Muscle of arm (tissue), 12 donors: ENCODE results near the gene OR2F1. TPM values are rescaled to one million over a fixed set of nuclear protein-coding genes. Genes with fewer than 3 reads are reported as not detected.

ENCODE experiments used
- DNase-seq: peaks from one replicate; pipeline ENCODE4 v3.0.0-alpha.2; 2013
- polyA plus RNA-seq, 12 donors: library from polyadenylated mRNA; unstranded; fragments of 120-200 nt; gene quantifications; one replicate each; pipeline ENCODE4 v1.2.1, GENCODE V29; 2013; ENCODE audit not compliant: insufficient read length in 12 of 12

Gene OR2F1
- polyA plus RNA-seq, 12 donors, result 0.04 to 0.32 (median 0.05) TPM; not detected in 8

DNA sequence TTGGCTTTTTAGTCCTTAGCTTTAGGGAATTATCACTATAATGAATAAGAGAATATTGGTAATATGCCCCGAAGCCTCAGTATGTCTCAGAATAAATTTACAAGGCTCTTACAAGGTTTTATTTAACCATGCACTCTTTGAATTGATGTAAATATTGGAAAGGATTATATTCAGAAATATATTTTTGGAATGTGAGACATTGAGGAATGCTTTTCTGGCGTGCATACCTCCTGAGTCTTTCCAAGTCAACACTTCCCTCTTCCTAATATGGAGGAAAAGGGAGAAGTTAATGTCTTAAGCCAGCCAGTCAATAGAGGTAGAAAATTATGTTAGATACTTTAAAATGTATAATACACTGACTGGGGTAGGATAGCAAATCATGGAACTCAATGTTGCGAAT lies 1.2 kb upstream of the OR2F1 start:
- DNase-seq, result peak; percentile 57

DNA sequence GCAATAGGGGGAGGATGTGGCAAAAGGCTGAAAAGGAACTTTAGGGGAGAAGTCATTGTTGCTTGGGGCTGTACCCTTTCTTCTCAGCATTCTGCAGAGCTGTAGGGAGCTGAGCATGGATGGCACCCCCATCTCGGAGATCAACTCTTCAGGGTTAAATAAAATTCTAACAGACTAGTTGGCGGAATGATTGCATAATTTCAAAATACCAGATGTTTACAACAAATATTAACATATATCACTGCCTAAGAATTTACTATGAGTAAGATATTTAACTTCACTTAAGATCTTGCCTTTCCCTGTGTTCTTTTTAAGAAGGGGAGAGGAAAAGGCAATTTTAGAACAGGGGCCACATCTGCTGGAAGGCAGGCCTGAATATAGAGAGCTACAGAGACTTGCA lies 509 bp upstream of the OR2F1 start:
- peak; percentile 19 for DNase-seq

DNA sequence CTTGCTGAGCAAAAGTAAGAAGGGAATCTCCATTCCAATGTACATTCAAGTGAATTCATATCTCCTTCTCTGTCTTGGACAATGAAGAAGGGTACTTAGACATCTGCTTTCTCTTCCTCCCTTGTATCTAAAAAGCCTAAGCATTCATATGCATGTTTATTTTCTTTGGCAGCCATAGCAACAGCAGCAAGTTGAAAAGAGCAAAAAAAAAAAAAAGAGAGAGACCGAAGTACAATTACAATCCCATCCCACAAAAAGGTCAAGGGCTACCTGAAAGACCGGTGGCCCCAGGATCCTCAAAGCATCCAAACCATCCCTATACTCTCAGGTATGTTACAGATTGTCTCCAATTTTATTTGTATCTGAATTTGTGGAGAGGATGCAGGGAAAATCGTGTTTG lies 4.1 kb downstream of the OR2F1 start:
- DNase-seq, result no peak

DNA sequence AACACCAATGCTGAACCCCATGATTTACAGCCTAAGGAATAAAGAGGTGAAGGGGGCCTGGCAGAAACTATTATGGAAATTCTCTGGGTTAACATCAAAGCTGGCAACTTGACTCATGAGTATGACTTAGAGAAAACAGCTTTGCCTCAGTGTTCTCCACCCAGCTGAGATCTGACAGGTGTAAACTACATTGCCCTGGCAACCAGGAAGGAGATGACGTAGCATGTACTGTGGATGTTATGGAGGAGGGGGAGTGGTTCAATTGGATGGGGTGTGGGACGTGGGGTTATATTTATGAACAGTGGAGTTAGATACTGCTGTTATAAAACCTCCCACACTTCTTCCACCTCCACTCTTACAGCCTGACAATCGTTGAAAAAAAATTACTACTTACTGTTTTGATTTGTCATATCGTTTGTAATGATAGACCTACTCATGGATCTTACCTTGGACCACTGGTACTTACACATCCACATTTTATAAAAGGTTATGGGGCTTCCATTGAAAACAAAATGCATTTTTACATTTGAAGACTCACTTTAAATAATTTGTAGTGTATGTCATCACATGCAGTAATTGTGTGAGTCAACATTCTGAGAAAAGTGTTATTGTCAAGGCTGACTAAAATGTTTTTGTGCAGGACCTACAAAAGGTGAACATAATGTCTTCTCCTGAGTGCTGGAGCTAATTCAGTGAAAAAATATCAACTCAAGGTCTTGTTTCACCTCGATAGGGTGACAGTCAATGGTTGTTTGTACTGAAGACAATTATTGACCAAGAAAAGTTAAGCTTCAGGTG lies 6.4 kb downstream of the OR2F1 start:
- no peak for DNase-seq

DNA sequence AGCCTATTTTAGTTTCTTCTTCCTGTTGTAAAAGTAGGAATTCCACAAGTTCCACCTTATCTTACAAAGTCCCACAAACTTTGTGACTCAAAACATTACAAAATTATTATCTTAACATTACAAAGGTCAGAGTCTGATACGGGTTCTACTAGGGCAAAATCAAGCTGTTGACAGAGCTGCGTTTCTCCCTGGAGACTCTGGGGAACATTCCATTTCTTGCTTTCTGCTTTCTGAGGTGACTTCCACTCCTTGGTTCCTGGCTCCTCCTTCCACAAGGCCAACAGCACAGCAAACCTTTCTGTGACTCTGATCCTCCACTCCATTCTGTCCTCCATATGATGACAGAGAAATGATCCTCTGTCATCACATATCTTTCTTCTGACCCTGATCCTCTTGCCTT lies 10.6 kb downstream of the OR2F1 start:
- no peak for DNase-seq

DNA sequence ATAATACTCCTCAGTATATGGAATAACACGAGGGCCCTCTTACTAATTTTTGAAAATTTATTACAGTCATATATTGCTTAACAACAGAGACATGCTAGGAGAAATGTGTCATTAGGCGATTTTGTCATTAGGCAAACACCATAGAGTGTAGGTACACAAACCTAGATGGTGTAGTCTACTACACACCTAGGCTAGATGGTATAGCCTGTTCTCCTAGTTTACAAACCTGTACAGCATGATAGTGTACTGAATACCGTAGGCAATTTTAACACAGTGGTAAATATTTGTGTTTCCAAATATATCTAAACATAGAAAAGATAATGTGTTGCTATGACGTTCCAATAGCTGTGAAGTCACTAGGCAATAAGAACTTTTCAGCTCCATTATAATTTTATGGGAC lies 12.8 kb downstream of the OR2F1 start:
- DNase-seq, result no peak

DNA sequence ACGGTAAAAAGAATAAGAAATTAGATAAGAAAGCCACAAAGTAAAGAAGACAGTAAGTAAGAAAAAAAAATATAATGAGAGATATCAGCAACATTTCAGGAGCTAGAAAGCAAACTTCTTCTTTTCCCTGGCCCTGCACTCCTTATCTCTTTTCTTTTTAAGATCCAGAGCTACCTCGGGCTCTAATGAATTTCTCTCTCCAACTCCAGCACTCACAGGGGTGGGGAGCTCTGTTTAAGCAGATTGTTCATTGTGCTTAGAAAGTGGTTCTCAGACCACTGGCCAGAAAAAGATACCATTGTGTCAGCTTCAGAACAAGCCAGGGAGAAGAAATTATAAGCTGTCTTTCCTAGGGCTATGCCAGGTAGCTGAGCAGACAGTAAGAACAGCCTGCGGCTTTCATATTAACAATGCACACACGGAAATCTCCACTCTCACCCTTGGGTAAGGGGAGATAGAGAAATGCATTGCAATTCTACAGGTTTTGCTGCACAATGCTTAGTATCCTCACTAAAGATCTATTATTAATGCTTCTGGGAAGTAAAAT lies 19.3 kb downstream of the OR2F1 start:
- no peak for DNase-seq

DNA sequence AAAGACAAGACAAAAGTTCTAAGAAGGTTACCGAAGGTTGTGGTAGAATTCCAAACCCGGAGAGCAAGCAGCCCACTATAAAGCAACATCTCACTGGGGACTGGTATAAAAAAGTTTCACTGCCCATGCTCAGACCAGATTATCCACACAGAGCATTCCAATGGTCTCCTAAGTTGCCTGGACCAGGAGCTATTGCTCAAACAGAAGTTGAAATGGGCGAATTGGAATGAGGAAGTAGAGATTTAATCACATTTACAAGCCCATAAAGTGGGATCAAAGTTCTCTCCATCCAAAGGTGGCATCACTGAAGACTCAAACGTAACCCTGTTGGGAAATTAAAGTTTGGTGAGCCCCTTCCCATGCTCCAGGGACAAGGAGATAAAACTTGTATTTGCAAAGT lies 19.8 kb downstream of the OR2F1 start:
- no peak for DNase-seq

DNA sequence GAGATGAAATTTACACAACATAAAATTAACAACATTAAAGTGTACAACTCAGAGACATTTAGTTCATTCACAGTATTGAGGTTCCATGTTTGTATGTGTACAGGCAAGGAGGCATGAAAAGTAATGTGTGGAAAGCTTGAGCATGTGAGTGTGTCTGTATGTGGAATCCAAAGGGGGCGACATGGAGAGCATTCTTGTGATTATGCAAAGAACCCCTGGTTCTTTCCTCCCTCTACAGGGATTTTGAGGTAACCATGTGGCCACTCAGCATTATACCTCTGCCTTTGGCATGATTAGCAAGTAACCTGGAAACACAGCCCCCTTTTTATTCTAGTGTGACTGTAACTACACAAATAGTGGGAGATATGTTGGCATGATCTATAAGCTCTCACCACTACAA lies 21.0 kb downstream of the OR2F1 start:
- DNase-seq, result no peak

DNA sequence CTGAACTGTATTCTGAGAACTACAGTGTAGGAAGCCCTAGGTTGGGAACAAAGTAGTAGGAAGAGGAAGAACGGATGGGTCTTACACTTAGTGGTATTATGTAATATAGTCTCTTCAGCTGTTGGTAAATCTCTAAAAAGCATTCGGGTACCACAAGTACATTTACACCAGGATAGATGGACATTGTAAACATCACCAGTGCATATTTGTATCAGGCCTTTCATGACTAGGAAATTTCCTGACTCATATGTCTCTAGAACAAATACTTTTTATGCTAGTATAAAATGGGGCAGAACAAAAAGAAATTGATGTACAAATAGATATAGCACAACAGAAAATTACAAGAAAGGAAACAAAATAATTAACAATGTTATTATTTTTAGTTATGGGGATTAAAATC lies 23.9 kb downstream of the OR2F1 start:
- no peak for DNase-seq

DNA sequence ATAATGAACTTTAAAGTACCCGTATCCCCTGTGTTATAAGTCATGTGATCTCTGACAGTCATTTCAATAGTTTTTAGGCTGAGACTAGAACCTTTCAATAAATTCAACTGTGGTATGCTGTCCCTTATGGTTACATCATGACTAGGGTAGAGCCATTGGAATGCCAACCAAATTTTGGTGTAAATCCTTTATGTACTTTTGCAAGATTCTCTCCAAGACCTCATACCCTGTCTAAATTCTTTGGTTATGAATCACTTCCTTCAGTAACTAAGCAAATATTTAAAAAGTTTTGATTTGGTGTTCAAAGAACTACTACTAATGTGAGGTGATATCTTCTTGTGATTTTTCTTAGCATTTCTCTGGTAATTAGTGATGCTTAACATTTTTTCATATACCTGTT lies 24.7 kb downstream of the OR2F1 start:
- no peak for DNase-seq

DNA sequence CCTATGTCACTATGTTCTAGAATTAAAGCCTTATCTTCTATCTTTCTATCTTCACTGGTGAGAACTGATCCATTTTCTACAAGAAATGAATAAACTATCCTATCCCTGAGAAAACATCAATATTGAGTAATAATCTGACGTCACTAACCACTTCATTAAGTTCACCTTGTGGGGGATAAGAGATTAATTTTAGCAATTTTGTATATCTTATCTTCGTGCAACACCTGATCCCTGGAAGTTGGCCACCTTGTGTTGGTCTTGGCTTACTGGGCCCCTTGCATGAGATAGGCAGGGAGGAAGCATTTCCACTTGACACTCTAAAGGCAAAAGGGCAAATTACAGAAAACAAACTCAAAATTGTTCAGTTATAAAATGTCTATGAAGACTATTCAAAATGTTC lies 25.4 kb downstream of the OR2F1 start:
- no peak for DNase-seq

DNA sequence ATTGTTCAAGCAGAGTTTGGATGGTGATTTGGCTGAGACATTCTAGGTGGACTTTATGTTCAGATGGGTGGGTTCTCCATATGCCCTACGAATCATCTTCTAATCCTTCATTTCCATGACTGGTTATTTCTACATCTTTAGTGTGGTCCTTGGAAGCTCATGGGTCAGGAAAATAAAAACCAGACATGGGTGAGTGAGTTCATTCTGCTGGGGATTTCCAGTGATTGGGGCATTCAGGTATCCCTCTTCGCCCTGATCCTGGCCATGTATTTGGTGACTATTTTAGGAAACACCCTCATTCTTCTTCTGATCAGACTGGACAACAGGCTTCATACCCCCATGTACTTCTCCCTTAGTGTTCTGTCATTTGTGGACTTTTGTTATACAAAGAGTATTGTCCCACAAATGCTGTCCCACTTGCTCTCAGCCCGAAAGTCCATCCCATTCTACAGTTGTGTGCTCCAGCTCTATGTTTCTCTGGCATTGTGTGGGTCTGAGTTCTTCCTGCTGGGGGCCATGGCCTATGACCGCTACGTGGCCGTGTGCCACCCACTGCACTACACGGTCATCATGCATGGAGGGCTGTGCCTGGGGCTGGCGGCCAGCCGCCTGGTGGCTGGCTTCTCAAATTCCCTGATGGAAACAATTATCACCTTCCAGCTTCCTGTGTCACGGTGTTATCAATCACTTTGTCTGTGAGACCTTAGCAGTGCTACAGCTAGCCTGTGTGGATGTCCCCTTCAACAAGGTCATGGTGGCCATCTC lies 26.3 kb downstream of the OR2F1 start:
- DNase-seq, result no peak

DNA sequence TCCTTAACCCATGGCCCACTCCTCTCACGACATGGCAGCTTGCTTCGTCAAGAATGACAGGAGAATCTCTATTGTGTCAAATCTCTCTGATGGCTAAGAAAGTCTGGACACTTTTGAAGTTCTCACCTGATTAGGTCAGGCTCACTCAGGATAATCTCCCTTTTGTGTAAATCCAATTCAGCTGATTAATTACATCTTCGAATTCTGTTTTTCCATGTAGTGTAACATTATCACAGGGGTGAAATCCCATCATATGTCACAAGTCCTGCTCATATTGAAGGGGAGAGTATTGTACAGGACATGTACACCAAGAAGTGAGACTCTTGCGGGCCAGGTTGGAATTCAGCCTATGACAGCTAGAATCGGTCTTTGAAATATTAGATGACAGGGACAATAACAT lies 29.3 kb downstream of the OR2F1 start:
- no peak for DNase-seq

DNA sequence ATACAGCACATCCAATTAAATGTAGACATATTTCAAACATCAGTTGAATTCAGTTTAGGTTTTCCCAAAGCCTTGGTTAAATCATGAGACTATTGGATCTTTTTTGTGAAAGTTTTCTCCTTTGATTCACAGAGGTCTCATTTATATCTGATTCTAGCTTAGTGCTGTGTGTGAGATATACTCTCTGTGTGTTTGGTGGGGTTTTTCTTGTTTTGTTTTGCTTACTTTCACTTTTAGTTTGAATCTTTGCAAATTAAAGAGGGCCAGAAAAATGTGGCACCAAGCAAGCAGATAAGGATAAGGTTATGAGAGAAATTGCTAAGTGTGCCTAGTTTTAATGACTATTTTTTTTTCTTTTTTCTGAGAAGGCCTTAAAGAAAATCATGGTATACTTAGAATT lies 32.9 kb downstream of the OR2F1 start:
- DNase-seq, result no peak

DNA sequence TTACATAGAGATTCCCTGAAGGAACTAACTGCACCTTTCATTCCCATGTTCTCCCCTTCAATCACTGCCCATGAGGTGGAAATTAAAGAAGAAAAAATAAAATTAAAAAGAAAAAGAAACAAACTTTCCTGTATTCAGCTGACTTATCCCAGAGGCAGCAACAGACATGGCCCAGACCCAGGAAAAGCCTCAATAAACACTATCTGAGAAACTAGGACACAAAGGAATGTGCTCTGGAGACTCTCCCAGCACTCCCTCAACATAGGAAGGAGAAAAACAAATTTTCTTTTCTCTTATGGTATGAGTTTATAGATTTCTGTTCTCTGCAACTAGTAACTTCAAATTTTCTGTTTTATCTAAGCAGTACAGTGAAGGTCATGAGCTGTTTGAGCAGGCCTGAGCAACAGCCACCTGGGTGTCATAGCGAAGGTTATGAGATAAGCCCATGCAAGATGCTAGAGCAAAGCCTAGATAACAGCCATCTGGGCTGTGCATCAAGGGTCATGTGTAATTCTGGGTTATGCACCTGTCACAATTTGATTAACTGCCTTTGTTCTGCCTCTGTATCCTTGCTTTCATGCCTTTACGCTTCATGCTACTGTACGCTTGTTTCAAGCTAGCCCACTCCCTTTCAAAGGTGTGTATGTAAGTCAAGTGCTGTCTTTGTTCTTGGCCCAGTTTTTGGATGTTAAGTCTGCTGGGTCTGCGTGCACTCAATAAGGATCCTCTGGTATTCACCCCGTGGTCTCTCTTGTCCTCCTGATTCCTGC lies 34.5 kb downstream of the OR2F1 start:
- DNase-seq, result no peak

DNA sequence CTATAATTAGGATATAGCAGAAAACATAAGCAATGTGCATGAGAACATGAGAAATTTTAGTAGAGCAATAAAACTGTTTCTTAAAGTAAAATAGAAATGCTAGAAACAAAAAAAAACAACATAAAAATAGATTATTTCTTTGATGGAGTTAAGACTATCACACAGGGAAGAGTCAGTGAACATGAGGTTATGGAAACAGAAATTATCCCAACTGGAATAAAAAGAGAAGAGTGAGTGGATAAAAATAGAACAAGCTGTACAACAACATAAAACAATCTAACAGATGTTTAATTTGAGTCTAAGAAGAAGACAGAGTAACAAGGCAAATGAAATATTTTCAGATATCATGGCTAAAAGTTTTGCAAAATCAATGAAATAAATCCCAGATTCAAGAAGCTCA lies 38.0 kb downstream of the OR2F1 start:
- DNase-seq, result peak; percentile 38

DNA sequence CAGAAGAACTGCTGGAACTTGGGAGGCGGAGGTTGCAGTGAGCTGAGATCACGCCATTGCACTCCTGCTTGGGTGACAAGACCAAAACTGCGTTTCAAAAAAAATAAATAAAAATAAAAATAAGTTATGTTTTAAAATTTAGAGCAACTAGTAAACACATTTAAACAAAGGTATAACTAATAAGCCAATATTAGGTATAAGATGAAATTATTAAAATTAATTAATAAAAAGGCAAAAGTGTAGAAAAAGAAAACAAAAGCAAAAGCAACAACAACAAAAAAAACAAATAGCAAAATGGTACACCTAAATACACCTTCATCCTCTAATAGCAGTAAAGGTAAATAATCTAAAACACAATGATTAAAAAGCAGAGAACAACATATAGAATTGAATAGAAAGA lies 39.3 kb downstream of the OR2F1 start:
- no peak for DNase-seq

DNA sequence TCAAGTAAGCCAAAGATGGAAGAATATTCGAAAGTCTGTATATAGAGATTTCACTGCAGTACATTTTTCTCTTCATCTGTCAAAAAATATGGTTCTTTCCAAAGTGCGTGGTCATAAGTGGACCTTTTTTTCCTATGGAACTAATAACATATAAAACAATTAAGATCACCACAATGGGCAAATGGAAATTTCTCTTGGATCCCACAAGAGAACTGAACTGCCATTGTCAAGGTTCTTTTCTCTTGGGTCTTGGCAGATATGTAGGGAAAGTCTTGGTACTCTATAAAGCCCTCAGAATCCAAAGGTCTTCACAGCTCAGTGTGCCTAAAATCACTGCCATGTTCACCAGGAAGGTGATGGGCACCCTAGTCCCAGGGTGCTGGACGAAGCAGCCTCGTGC lies 45.4 kb downstream of the OR2F1 start, which contains the start of gene OR6B1:
Gene OR6B1, plus strand, starts transcription at position 301 of the 400 bp plus-strand sequence. CDS start 3,677 bp downstream, outside the sequence.
- DNase-seq, result no peak

DNA sequence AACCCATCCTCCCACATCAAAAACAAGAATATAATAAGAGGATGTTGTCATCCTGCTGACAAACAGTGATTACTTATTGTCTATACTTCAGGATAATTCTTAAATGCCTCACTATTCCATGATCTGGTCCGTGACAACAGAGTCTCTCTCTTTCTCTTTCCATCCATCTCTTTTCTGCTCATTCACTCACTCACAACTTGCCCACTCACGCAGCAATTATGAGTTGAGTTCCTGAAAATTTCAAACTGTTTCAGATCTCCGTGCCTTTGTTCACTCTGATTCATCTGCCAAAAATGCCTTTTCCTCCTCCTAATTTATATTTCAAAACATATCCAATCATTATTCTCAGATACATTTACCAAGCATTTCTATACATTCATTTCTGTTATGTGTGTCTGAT lies 46.9 kb downstream of the OR2F1 start:
- no peak for DNase-seq

DNA sequence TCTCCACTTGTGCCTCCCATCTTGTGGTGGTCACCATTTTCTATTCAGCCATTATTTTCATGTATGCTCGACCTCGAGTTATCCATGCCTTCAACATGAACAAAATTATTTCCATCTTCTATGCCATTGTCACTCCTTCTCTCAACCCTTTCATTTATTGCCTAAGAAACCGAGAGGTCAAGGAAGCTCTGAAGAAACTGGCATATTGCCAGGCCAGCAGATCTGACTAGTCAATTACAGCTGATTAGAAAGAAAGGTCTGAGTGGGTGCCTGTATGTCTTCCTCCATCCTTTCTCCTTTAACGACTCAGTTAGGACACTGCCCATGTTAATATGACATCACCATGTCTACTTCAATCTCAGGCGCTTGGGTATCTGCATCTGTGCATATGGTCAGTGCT lies 50.1 kb downstream of the OR2F1 start:
- DNase-seq, result no peak

DNA sequence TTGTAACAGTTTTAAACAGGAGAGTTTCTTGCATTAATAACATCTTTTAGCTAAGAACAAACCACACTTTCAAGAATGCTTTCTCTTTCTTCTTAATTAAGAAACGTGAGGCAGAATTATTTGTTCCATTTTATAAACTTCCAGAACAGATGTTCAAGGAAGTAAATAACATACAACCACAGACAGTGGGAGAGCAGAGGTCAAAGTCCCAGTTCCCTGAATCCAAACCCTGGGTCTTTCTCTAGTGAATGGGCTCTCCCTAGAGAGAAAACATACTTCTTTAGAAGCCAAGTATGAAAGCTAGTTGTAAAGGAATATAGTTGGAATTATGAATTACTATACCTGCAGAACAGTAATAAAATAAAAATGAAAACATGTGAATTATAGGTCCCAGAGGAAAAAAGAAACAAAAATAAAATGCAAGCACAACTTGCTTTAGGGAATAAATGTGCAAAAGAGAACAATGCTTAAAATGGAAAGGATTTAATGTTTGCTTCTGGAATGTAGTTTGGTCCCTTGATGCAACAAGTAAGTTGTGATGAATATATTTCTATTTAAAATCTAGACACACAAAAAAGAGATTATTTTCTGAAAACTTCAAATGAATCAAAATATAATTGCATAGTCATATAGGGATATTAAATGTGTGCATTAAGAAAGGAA lies 51.5 kb downstream of the OR2F1 start:
- DNase-seq, result no peak
